ENCODE results near the gene VWC2L. TPM values are rescaled to one million over a fixed set of nuclear protein-coding genes. Genes with fewer than 3 reads are reported as not detected.

Gene VWC2L
- total RNA-seq, 1 donor from 2014 or later, result not detected

- H3K4me1 Mint-ChIP-seq, result no peaks in the 10 kb centered on the region
- H3K9me3 Mint-ChIP-seq, result no peaks in the 10 kb centered on the region
- DNase-seq, result no peak
- H3K27me3 Mint-ChIP-seq, result no peaks in the 10 kb centered on the region
- intact Hi-C loops (cut with micrococcal nuclease), result no loop called here
- H3K27ac Mint-ChIP-seq, result no peak overlapping the region
- no peak overlapping the region for H3K4me3 Mint-ChIP-seq
- H3K36me3 Mint-ChIP-seq (ENCODE audit: low read depth), result no peaks in the 10 kb centered on the region
Measured at GRCh38 chr2:214604861-214605260, 194.0 kb downstream of the VWC2L start.

- no peaks in the 10 kb centered on the region for H3K36me3 Mint-ChIP-seq (ENCODE audit: low read depth)
- no peaks in the 10 kb centered on the region for H3K9me3 Mint-ChIP-seq
- H3K27me3 Mint-ChIP-seq, result no peaks in the 10 kb centered on the region
- peak; percentile 9 for DNase-seq
- no peak overlapping the region for H3K27ac Mint-ChIP-seq
- intact Hi-C loops (cut with micrococcal nuclease), result no loop called here
- H3K4me3 Mint-ChIP-seq, result no peak overlapping the region
- no peaks in the 10 kb centered on the region for H3K4me1 Mint-ChIP-seq
Measured at GRCh38 chr2:214607051-214607450, 196.2 kb downstream of the VWC2L start.

DNA sequence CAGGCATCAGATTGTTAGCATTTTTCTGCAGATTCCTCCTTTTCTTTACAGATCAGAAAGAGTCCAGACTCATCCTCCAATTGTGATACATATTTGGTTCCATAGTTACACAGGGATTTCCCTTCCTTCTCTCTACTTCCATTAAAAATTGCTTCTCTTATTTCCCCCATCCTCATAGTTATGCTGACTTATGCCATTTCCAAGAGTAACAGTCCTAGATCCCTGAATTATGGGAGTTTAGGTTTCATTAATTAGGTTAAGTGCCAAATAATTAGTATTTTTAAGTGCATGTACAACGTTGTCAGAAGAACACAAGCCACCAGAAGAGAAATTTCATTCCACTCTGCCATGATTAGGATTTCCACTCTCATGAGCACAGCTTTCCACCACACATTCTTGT lies 200.2 kb downstream of the VWC2L start:
- H3K36me3 Mint-ChIP-seq (ENCODE audit: low read depth), result no peaks in the 10 kb centered on the region
- no peak overlapping the region for H3K27ac Mint-ChIP-seq
- intact Hi-C loops (cut with micrococcal nuclease), result no loop called here
- H3K4me1 Mint-ChIP-seq, result no peaks in the 10 kb centered on the region
- no peaks in the 10 kb centered on the region for H3K9me3 Mint-ChIP-seq
- H3K4me3 Mint-ChIP-seq, result no peak overlapping the region
- no peaks in the 10 kb centered on the region for H3K27me3 Mint-ChIP-seq
- DNase-seq, result no peak

- intact Hi-C loops (cut with micrococcal nuclease), result no loop called here
- no peaks in the 10 kb centered on the region for H3K27me3 Mint-ChIP-seq
- H3K4me3 Mint-ChIP-seq, result no peak overlapping the region
- H3K27ac Mint-ChIP-seq, result no peak overlapping the region
- DNase-seq, result no peak
- H3K4me1 Mint-ChIP-seq, result no peaks in the 10 kb centered on the region
- no peaks in the 10 kb centered on the region for H3K9me3 Mint-ChIP-seq
- no peaks in the 10 kb centered on the region for H3K36me3 Mint-ChIP-seq (ENCODE audit: low read depth)
Measured at GRCh38 chr2:214624166-214624760, 213.4 kb downstream of the VWC2L start.

DNA sequence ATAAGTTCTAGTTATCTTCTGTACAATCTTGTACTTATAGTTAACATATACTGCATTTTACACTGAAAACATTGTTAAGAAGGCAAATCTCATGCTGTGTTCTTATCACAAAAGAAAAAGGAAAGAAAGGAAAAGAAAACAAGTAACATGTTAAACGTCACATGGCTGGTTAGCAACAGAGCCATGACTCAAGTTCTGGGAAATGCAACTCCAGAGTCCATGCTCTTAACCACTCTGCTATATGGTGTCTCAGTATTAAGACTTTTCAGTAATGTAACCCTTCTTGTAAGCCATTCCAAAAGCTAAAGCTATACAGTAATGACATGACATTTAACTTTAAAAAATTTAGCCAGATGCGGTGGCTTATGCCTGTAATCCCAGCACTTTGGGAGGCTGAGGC lies 217.2 kb downstream of the VWC2L start:
- no peaks in the 10 kb centered on the region for H3K36me3 Mint-ChIP-seq (ENCODE audit: low read depth)
- no peaks in the 10 kb centered on the region for H3K27me3 Mint-ChIP-seq
- intact Hi-C loops (cut with micrococcal nuclease), result no loop called here
- DNase-seq, result no peak
- H3K4me1 Mint-ChIP-seq, result no peaks in the 10 kb centered on the region
- no peaks in the 10 kb centered on the region for H3K9me3 Mint-ChIP-seq
- no peak overlapping the region for H3K27ac Mint-ChIP-seq
- no peak overlapping the region for H3K4me3 Mint-ChIP-seq

All from activated CD4-positive, alpha-beta T cell treated with anti-CD3 and anti-CD28 coated beads, Interleukin-2, amount 10 ng/mL, durations not matched to agents 24 days and 14 days (primary cell).